WTC11 (cell line): Measurements from ENCODE around the gene COL6A5.

Experiments
- ATF6 ChIP-seq: sonication (generic); formaldehyde crosslinking; IDR thresholded peaks from 2 replicates; pipeline ENCODE4 v1.8.1; 2023; ENCODE audit warnings: mild to moderate bottlenecking, missing genetic modification reagents
- CREB1 ChIP-seq: sonication (generic); formaldehyde crosslinking; IDR thresholded peaks from 2 replicates; pipeline ENCODE4 v1.8.0; 2023; ENCODE audit warnings: mild to moderate bottlenecking, missing genetic modification reagents
- CTCF ChIP-seq: fragments of 200-600 bp; IDR thresholded peaks from 2 replicates; pipeline ENCODE4 v1.8.0; 2022; ENCODE audit warnings: antibody characterized with exemption
- FOXK1 ChIP-seq: sonication (generic); formaldehyde crosslinking; IDR thresholded peaks from 2 replicates; pipeline ENCODE4 v1.8.0; 2022; ENCODE audit warnings: mild to moderate bottlenecking, moderate library complexity, missing genetic modification reagents
- MAX ChIP-seq: sonication (generic); formaldehyde crosslinking; IDR thresholded peaks from 2 replicates; pipeline ENCODE4 v1.8.0; 2022; ENCODE audit warnings: mild to moderate bottlenecking, missing genetic modification reagents
- PRDM15 ChIP-seq: sonication (generic); formaldehyde crosslinking; IDR thresholded peaks from 2 replicates; pipeline ENCODE4 v1.8.0; 2022; ENCODE audit warnings: missing genetic modification reagents
- SMAD3 ChIP-seq: sonication (generic); formaldehyde crosslinking; IDR thresholded peaks from 2 replicates; pipeline ENCODE4 v1.8.0; 2022; ENCODE audit warnings: missing genetic modification reagents, mild to moderate bottlenecking, borderline replicate concordance
- SP1 ChIP-seq: sonication (generic); formaldehyde crosslinking; conservative IDR thresholded peaks from 2 replicates; pipeline ENCODE4 v1.8.1; 2022; ENCODE audit warnings: missing genetic modification reagents
- TCF7 ChIP-seq: sonication (generic); formaldehyde crosslinking; IDR thresholded peaks from 2 replicates; pipeline ENCODE4 v1.8.0; 2022; ENCODE audit warnings: mild to moderate bottlenecking, low read depth, missing genetic modification reagents, moderate library complexity
- TEAD4 ChIP-seq: sonication (generic); formaldehyde crosslinking; IDR thresholded peaks from 2 replicates; pipeline ENCODE4 v1.8.0; 2022; ENCODE audit warnings: mild to moderate bottlenecking, missing genetic modification reagents
- ZBTB21 ChIP-seq: sonication (generic); formaldehyde crosslinking; IDR thresholded peaks from 2 replicates; pipeline ENCODE4 v1.8.1; 2023; ENCODE audit warnings: mild to moderate bottlenecking, missing genetic modification reagents, borderline replicate concordance
- ZNF263 ChIP-seq: sonication (generic); formaldehyde crosslinking; IDR thresholded peaks from 2 replicates; pipeline ENCODE4 v1.8.1; 2022; ENCODE audit warnings: low read depth, mild to moderate bottlenecking, moderate library complexity, missing genetic modification reagents
- ZSCAN18 ChIP-seq: fragments of 250-450 bp; sonication (Bioruptor Pico); IDR thresholded peaks from 2 replicates; pipeline ENCODE4 v2.1.2; 2022; ENCODE audit warnings: mild to moderate bottlenecking, moderate library complexity
- TF ChIP-seq, protein P1 (sequence below): sonication (generic); formaldehyde crosslinking; IDR thresholded peaks from 2 replicates; pipeline ENCODE4 v1.8.1; 2023; ENCODE audit warnings: mild to moderate bottlenecking, moderate library complexity, missing genetic modification reagents

- TF ChIP-seq CTCF (no peak), TEAD4 (CRISPR knock-in tag) (no peak), FOXK1 (CRISPR knock-in tag) (no peak), ATF6 (no peak), SP1 (CRISPR knock-in tag) (no peak), MAX (CRISPR knock-in tag) (no peak), ZNF263 (CRISPR knock-in tag) (no peak), CREB1 (CRISPR knock-in tag) (no peak), PRDM15 (CRISPR knock-in tag) (no peak), SMAD3 (CRISPR knock-in tag) (no peak), ZBTB21 (CRISPR knock-in tag) (no peak), ZSCAN18 (no peak), TCF7 (no peak)
- TF ChIP-seq, protein P1, sequence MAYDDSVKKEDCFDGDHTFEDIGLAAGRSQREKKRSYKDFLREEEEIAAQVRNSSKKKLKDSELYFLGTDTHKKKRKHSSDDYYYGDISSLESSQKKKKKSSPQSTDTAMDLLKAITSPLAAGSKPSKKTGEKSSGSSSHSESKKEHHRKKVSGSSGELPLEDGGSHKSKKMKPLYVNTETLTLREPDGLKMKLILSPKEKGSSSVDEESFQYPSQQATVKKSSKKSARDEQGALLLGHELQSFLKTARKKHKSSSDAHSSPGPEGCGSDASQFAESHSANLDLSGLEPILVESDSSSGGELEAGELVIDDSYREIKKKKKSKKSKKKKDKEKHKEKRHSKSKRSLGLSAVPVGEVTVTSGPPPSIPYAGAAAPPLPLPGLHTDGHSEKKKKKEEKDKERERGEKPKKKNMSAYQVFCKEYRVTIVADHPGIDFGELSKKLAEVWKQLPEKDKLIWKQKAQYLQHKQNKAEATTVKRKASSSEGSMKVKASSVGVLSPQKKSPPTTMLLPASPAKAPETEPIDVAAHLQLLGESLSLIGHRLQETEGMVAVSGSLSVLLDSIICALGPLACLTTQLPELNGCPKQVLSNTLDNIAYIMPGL (CRISPR knock-in tag) = no peak
Observed at GRCh38 chr3:130374033-130374432, 28.6 kb downstream of the COL6A5 start.
